ENCODE measurements around the gene CCDC188.
A peak's percentile ranks its signal among the peaks of the same experiment; 100 is the strongest.

CCDC188 gene

DNA sequence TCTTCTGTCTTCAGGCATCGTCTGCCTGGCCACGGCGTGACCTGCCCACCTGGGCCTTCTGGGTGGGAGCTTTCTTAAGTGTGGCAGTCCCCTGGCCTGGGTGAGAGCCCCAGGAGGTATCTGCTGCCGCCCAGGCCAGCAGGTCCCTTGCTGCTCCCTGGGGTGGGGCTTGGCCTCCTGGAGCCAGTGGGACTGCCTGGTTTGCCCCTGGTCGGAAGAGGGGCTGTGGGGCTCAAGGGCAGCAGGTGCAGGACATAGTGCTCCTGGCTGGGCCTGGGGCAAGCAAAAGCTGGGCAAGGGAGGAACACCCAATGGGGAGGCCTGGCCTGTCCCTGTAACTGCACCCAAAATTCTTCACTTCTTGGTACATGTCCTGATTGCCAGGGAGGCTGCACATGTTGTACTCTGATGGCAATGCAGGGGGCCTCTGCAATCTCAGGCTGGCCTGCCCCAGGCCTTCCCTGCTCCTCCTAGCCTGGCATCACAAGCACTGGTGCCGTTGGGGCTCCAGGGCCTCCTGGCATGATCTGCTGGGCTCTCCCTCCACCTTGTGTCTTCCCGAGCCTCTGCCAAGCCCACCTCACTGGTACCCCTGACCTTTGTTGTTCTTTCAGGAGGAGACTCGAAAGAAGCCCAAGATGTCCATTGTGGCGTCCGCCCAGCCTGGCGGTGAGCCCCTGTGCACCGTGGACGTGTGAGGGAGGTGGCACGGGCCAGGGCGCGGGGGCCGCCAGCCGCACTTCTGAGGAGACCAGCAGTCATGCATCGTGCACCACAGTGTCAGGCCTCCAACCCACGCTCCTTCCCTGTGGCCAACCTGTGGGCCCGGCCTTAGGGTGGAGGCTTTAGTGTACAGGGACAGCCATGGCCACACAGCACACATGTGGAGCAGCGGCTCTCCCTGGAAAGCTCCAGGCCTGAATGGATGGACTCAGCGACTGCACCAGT, 41.2 kb downstream of the CCDC188 start:
- Histone ChIP-seq H3K36me3 (ENCODE audit: control insufficient read depth in 2 of 2, insufficient read depth in 1 of 2, low read length in 2 of 2) (peaks cover 4 to 99% of the 10 kb centered on the region in 2 experiments; a peak in 2 of 3 replicates), H3K4me3 (ENCODE audit: low read depth, low read length) (no peak overlapping the region), H3K4me1 (ENCODE audit: control insufficient read depth, insufficient read depth, low read length) (no peaks in the 10 kb centered on the region), H3K9me3 (ENCODE audit: control insufficient read depth, insufficient read depth, low read depth, low read length) (no peaks in the 10 kb centered on the region), H3K27ac (ENCODE audit: extremely low read depth, low read depth, low read length) (no peak overlapping the region)
- POLR2A ChIA-PET, result interaction anchor here (0.8 to 1.3 kb wide), 4 partner anchors 7 to 28 kb away, joined by 3 to 5 read pairs (median 3); partner anchors contain the start of gene TRMT2A
- CTCF ChIA-PET, result interaction anchor here (0.6 to 1.4 kb wide), 4 partner anchors 20 to 138 kb away, joined by 3 to 7 read pairs (median 3); no protein-coding TSS in a partner anchor
- TF ChIP-seq TCF7L2 (IDR thresholded peaks at IDR 0.05; ENCODE audit: borderline replicate concordance, low read depth, low read length) (no peak), GLIS1 (tag by site-specific recombination; IDR thresholded peaks at IDR 0.05) (peak; percentile 91), ZNF202 (tag by site-specific recombination; IDR thresholded peaks at IDR 0.05; ENCODE audit: borderline replicate concordance) (no peak), ZFP69B (tag by site-specific recombination; IDR thresholded peaks at IDR 0.05) (peak; percentile 84), ZNF132 (tag by site-specific recombination; IDR thresholded peaks at IDR 0.05; ENCODE audit: borderline replicate concordance) (no peak), ZBTB1 (tag by site-specific recombination; IDR thresholded peaks at IDR 0.05) (no peak), HOXC10 (CRISPR knock-in tag; IDR thresholded peaks at IDR 0.05) (no peak), ZNF621 (tag by site-specific recombination; IDR thresholded peaks at IDR 0.05) (no peak), ZNF221 (tag by site-specific recombination; IDR thresholded peaks at IDR 0.05; ENCODE audit: borderline replicate concordance) (no peak), ZNF350 (tag by site-specific recombination; IDR thresholded peaks at IDR 0.05) (no peak), ZNF133 (tag by site-specific recombination; IDR thresholded peaks at IDR 0.05) (no peak), ZNF121 (tag by site-specific recombination; IDR thresholded peaks at IDR 0.05) (no peak), OVOL3 (tag by site-specific recombination; IDR thresholded peaks at IDR 0.05) (no peak), ZNF184 (tag by site-specific recombination; IDR thresholded peaks at IDR 0.05) (no peak), ZNF341 (tag by site-specific recombination; IDR thresholded peaks at IDR 0.05; ENCODE audit: low read depth) (0 out of 2 replicates have a peak, but pooled peaks have one; percentile 11), GLIS2 (tag by site-specific recombination; IDR thresholded peaks at IDR 0.05) (peak; percentile 65), BCL11A (tag by site-specific recombination; IDR thresholded peaks at IDR 0.05; ENCODE audit: low read depth) (no peak)
- TF ChIP-seq, protein P1, sequence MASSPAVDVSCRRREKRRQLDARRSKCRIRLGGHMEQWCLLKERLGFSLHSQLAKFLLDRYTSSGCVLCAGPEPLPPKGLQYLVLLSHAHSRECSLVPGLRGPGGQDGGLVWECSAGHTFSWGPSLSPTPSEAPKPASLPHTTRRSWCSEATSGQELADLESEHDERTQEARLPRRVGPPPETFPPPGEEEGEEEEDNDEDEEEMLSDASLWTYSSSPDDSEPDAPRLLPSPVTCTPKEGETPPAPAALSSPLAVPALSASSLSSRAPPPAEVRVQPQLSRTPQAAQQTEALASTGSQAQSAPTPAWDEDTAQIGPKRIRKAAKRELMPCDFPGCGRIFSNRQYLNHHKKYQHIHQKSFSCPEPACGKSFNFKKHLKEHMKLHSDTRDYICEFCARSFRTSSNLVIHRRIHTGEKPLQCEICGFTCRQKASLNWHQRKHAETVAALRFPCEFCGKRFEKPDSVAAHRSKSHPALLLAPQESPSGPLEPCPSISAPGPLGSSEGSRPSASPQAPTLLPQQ (tag by site-specific recombination; IDR thresholded peaks at IDR 0.05), result peak; percentile 82
- TF ChIP-seq, protein P2, sequence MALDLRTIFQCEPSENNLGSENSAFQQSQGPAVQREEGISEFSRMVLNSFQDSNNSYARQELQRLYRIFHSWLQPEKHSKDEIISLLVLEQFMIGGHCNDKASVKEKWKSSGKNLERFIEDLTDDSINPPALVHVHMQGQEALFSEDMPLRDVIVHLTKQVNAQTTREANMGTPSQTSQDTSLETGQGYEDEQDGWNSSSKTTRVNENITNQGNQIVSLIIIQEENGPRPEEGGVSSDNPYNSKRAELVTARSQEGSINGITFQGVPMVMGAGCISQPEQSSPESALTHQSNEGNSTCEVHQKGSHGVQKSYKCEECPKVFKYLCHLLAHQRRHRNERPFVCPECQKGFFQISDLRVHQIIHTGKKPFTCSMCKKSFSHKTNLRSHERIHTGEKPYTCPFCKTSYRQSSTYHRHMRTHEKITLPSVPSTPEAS (tag by site-specific recombination; IDR thresholded peaks at IDR 0.05), result no peak
- TF ChIP-seq, protein P3, sequence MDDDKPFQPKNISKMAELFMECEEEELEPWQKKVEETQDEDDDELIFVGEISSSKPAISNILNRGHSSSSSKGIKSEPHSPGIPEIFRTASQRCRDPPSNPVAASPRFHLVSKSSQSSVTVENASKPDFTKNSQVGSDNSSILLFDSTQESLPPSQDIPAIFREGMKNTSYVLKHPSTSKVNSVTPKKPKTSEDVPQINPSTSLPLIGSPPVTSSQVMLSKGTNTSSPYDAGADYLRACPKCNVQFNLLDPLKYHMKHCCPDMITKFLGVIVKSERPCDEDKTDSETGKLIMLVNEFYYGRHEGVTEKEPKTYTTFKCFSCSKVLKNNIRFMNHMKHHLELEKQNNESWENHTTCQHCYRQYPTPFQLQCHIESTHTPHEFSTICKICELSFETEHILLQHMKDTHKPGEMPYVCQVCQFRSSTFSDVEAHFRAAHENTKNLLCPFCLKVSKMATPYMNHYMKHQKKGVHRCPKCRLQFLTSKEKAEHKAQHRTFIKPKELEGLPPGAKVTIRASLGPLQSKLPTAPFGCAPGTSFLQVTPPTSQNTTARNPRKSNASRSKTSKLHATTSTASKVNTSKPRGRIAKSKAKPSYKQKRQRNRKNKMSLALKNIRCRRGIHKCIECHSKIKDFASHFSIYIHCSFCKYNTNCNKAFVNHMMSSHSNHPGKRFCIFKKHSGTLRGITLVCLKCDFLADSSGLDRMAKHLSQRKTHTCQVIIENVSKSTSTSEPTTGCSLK (tag by site-specific recombination; IDR thresholded peaks at IDR 0.05), result no peak
- TF ChIP-seq, protein P4, sequence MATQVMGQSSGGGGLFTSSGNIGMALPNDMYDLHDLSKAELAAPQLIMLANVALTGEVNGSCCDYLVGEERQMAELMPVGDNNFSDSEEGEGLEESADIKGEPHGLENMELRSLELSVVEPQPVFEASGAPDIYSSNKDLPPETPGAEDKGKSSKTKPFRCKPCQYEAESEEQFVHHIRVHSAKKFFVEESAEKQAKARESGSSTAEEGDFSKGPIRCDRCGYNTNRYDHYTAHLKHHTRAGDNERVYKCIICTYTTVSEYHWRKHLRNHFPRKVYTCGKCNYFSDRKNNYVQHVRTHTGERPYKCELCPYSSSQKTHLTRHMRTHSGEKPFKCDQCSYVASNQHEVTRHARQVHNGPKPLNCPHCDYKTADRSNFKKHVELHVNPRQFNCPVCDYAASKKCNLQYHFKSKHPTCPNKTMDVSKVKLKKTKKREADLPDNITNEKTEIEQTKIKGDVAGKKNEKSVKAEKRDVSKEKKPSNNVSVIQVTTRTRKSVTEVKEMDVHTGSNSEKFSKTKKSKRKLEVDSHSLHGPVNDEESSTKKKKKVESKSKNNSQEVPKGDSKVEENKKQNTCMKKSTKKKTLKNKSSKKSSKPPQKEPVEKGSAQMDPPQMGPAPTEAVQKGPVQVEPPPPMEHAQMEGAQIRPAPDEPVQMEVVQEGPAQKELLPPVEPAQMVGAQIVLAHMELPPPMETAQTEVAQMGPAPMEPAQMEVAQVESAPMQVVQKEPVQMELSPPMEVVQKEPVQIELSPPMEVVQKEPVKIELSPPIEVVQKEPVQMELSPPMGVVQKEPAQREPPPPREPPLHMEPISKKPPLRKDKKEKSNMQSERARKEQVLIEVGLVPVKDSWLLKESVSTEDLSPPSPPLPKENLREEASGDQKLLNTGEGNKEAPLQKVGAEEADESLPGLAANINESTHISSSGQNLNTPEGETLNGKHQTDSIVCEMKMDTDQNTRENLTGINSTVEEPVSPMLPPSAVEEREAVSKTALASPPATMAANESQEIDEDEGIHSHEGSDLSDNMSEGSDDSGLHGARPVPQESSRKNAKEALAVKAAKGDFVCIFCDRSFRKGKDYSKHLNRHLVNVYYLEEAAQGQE (tag by site-specific recombination; IDR thresholded peaks at IDR 0.05), result no peak
- TF ChIP-seq, protein P5, sequence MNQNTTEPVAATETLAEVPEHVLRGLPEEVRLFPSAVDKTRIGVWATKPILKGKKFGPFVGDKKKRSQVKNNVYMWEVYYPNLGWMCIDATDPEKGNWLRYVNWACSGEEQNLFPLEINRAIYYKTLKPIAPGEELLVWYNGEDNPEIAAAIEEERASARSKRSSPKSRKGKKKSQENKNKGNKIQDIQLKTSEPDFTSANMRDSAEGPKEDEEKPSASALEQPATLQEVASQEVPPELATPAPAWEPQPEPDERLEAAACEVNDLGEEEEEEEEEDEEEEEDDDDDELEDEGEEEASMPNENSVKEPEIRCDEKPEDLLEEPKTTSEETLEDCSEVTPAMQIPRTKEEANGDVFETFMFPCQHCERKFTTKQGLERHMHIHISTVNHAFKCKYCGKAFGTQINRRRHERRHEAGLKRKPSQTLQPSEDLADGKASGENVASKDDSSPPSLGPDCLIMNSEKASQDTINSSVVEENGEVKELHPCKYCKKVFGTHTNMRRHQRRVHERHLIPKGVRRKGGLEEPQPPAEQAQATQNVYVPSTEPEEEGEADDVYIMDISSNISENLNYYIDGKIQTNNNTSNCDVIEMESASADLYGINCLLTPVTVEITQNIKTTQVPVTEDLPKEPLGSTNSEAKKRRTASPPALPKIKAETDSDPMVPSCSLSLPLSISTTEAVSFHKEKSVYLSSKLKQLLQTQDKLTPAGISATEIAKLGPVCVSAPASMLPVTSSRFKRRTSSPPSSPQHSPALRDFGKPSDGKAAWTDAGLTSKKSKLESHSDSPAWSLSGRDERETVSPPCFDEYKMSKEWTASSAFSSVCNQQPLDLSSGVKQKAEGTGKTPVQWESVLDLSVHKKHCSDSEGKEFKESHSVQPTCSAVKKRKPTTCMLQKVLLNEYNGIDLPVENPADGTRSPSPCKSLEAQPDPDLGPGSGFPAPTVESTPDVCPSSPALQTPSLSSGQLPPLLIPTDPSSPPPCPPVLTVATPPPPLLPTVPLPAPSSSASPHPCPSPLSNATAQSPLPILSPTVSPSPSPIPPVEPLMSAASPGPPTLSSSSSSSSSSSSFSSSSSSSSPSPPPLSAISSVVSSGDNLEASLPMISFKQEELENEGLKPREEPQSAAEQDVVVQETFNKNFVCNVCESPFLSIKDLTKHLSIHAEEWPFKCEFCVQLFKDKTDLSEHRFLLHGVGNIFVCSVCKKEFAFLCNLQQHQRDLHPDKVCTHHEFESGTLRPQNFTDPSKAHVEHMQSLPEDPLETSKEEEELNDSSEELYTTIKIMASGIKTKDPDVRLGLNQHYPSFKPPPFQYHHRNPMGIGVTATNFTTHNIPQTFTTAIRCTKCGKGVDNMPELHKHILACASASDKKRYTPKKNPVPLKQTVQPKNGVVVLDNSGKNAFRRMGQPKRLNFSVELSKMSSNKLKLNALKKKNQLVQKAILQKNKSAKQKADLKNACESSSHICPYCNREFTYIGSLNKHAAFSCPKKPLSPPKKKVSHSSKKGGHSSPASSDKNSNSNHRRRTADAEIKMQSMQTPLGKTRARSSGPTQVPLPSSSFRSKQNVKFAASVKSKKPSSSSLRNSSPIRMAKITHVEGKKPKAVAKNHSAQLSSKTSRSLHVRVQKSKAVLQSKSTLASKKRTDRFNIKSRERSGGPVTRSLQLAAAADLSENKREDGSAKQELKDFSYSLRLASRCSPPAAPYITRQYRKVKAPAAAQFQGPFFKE (tag by site-specific recombination; IDR thresholded peaks at IDR 0.05; ENCODE audit: borderline replicate concordance), result no peak
